Mucosa of rectum (tissue), 2 donors: ENCODE results near the gene TMEM175.
A peak's percentile ranks its signal among the peaks of the same experiment; 100 is the strongest.

Experiments
- H3K27ac ChIP-seq, 2 donors: one replicate each; pipeline ENCODE4 v1.7.0; 2013; ENCODE audit warnings: inconsistent platforms in 2 of 2, low read depth in 2 of 2, low read length in 2 of 2
- H3K27me3 ChIP-seq, 2 donors: one replicate each; pipeline ENCODE4 v1.7.0; 2013; ENCODE audit warnings: low read length in 2 of 2; ENCODE audit not compliant: control insufficient read depth in 2 of 2, insufficient read depth in 2 of 2
- H3K36me3 ChIP-seq, 2 donors: one replicate each; pipeline ENCODE4 v1.7.0; 2013; ENCODE audit warnings: low read length in 2 of 2; ENCODE audit not compliant: control insufficient read depth in 2 of 2, insufficient read depth in 2 of 2
- H3K4me1 ChIP-seq, 2 donors: one replicate each; pipeline ENCODE4 v1.7.0; 2013; ENCODE audit warnings: low read length in 2 of 2, mild to moderate bottlenecking in 1 of 2; ENCODE audit not compliant: control insufficient read depth in 2 of 2, insufficient read depth in 2 of 2
- H3K4me3 ChIP-seq, 2 donors: one replicate each; pipeline ENCODE4 v1.7.0; 2013; ENCODE audit warnings: low read length in 2 of 2
- H3K9ac ChIP-seq, 2 donors: one replicate each; pipeline ENCODE4 v1.7.0; 2013; ENCODE audit warnings: low read length in 2 of 2, low read depth in 1 of 2, mild to moderate bottlenecking in 1 of 2
- H3K9me3 ChIP-seq, 2 donors: one replicate each; pipeline ENCODE4 v1.7.0; 2013; ENCODE audit warnings: low read length in 2 of 2; ENCODE audit not compliant: control insufficient read depth in 2 of 2
- donor health status: healthy.
- donor health status: Normal muscosa, but diverticular disease.

Gene TMEM175

GRCh38 chr4:958696-959337, 26.6 kb downstream of the TMEM175 start:
- H3K9ac ChIP-seq: no peak overlapping the region
- H3K9me3 ChIP-seq: no peaks in the 10 kb centered on the region
- H3K27ac ChIP-seq: no peak overlapping the region
- H3K4me1 ChIP-seq: peaks cover 17 to 23% of the 10 kb centered on the region in 2 donors
- peaks cover 29 to 30% of the 10 kb centered on the region in 2 donors for H3K36me3 ChIP-seq
- no peaks in the 10 kb centered on the region for H3K27me3 ChIP-seq
- no peak overlapping the region for H3K4me3 ChIP-seq

DNA sequence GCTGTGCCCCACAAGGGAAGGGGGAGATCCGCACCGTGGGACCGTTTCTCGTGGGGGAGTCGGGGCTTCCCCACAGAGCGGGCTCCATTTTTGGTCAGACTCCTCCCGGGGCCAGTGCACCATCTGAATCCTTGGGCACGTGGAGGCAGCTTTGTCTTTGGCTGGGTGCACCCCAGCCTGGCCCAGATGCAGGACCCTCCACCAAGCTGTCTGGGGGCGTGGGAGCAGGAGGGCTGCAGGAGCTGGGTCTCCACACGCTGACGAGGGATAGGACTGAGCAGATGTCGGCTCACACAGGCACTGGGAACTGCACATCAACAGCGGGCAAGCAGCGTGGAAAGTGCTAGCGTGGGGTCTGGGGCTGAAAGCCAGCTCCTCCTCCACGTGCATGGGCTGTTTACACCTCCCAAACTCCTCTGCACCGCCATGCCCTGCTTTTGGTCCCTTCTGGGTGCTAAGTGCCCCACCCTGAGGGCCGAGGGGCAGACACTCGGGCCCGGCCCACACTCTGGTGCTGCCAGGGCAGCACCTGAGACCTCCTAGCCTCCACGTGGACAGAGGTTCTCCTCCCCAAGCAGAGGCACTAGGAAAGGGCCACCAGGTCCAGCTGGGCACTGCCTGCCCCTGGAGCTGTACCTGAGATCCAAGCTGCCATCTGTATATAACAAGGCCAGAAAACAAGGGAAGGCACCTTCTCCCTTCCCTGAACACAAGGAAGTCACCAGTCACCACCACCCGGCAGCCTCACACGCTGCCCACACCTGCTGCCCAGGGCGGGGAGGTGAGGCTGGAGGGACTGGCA, 27.3 kb downstream of the TMEM175 start:
- Histone ChIP-seq H3K9me3 (no peaks in the 10 kb centered on the region), H3K9ac (no peak overlapping the region), H3K36me3 (peaks cover 29 to 34% of the 10 kb centered on the region in 2 donors), H3K27ac (no peak overlapping the region), H3K27me3 (no peaks in the 10 kb centered on the region), H3K4me1 (peaks cover 17 to 23% of the 10 kb centered on the region in 2 donors), H3K4me3 (no peak overlapping the region)

- peaks cover 29 to 40% of the 10 kb centered on the region in 2 donors for H3K36me3 ChIP-seq
- no peak overlapping the region for H3K4me3 ChIP-seq
- no peaks in the 10 kb centered on the region for H3K27me3 ChIP-seq
- H3K9me3 ChIP-seq: no peaks in the 10 kb centered on the region
- no peak overlapping the region for H3K9ac ChIP-seq
- no peak overlapping the region for H3K27ac ChIP-seq
- peaks cover 17 to 23% of the 10 kb centered on the region in 2 donors for H3K4me1 ChIP-seq
Observed at GRCh38 chr4:960140-960635, 27.9 kb downstream of the TMEM175 start.

DNA sequence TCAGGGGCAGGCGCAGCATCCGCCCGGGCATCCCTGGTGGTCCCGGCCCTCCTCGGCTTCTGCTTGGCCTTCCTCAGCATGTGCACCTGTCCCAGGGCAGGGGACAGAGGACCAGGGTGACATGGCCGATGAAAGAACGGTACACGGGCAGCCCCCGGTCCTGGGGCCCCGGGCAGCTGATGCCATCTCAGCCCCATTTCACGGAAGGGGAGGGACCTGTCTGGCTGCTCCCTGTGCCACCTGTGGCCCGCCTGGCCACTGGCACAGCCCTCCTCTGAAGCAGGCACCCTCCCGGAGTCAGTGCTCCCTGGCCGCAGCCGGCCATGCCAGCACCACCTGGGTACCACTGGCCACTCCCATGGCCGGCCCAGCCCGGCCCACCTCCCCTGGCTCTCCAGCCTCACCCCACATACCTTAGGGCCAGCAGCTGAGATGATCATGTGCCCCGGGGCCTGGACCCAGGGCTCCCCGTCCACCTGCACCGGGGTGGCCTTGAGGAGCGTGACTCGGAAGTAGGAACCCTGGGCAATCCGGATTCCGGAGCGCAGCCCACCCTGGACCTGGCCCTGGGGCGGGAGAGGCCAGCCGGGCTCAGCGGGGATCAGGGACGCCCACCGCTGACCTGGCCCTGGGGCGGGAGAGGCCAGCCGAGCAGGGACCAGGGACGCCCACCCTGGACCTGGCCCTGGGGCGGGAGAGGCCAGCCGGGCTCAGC, 28.5 kb downstream of the TMEM175 start:
- H3K9me3 ChIP-seq: no peaks in the 10 kb centered on the region
- H3K9ac ChIP-seq: no peak overlapping the region
- no peaks in the 10 kb centered on the region for H3K27me3 ChIP-seq
- H3K4me3 ChIP-seq: no peak overlapping the region
- peak overlapping the region in 1 of 2 donors; percentile 41 for H3K27ac ChIP-seq
- peaks cover 29 to 46% of the 10 kb centered on the region in 2 donors for H3K36me3 ChIP-seq
- peaks cover 17 to 23% of the 10 kb centered on the region in 2 donors for H3K4me1 ChIP-seq

- H3K4me3 ChIP-seq: peak overlapping the region; percentile 44 to 48
- H3K9me3 ChIP-seq: no peaks in the 10 kb centered on the region
- peak overlapping the region; percentile 83 to 93 for H3K27ac ChIP-seq
- peak overlapping the region in 1 of 2 donors; percentile 86 for H3K9ac ChIP-seq
- H3K27me3 ChIP-seq: no peaks in the 10 kb centered on the region
- H3K36me3 ChIP-seq: peaks cover 31 to 51% of the 10 kb centered on the region in 2 donors
- H3K4me1 ChIP-seq: peaks cover 17 to 23% of the 10 kb centered on the region in 2 donors
Observed at GRCh38 chr4:961351-962230, 29.3 kb downstream of the TMEM175 start.

DNA sequence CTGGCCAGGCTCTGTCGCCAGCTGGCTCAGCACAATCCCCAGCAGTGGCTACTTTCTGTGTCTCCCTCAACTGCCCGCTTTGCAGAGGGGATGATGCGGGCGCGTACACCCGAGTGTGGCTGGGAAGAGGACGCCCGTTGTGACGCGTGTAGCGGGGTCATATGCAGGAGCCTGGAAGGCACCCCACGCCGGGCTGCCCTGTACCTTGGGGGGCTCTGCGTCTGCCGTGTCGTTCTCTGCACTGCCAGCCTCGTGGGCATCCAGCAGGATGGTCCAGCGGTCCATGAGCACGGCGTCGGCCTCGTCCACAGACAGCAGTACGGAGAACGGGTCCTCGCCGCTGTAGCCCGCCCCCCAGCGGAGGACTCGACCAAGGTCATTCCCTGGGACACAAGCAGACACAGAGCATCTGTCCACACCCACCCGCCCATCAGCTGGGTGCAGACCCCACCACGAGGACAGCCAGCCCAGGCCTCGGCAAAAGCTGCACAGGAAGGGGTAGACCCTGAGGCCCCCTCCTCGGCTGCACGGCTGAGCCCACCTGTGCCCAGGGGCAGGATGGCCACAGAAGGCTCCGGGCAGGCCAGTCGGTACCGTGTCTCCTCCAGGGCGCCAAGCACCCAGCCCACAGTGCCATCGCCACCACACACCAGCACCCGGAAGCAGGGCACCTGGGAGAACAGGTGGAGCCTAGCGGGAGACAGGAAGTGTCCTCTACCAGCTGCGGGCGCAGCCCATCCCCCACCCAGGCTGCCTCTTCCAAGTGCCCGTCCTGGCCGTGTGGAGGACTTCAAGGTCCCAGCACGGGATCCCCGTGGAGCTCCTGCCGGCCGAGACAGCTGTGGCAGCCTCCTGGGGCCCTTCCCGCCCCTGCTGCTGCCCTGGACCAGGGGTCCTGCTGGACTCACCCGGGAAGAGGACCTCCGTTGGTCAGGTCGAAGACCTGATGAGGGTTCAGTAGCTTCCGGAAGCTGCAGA, 30.3 kb downstream of the TMEM175 start:
- no peaks in the 10 kb centered on the region for H3K9me3 ChIP-seq
- no peaks in the 10 kb centered on the region for H3K27me3 ChIP-seq
- peak overlapping the region; percentile 48 to 50 for H3K4me3 ChIP-seq
- peaks cover 38 to 51% of the 10 kb centered on the region in 2 donors for H3K36me3 ChIP-seq
- H3K4me1 ChIP-seq: peaks cover 17 to 23% of the 10 kb centered on the region in 2 donors
- peak overlapping the region; percentile 41 to 86 for H3K9ac ChIP-seq
- peak overlapping the region; percentile 83 to 93 for H3K27ac ChIP-seq

DNA sequence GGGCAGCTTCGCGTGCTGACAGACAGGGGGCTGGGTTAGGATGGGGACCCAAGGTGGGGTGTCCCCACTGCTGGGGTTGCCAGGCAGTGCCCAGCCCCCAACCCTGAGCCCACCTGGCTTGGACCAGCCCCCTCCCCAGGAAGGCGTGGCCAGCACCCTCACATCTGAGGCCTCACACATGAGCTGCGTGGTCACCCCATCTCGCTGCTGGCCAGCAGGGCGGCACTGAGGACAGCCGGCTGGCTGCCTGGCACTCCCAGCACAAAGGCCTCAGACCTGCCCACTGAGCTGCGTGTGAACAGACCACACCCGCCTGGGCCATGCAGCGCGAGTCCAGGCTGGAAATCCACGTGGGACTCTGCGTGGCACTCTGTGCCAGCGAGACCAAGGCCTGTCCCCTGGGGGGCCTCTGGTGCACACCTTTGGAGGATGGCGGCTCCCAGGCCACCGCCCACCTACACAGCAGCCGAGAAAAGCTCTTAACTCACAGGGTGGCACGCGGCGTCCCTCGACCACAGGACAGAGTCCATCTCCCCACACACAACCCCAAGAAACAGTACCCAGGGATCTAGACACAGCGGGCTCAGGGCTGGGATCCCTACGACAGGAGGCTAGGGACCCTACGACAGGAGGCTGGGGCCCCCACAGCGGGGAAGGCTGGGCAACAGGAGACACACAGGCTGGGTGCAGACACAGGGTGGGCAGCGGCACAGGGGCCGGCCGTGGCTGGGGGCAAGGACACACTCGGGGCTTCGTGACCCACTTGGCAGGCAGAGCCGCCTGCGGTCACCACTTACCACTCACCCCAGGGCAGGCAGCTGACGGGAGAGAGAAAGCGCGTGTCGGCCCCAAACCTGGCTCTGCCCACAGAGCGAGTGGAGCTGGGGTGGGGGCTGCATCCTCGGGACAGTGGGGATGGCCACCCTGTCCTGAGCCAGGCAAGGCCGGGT, 31.3 kb downstream of the TMEM175 start:
- Histone ChIP-seq H3K27ac (peak overlapping the region; percentile 83 to 93), H3K4me1 (peaks cover 17 to 23% of the 10 kb centered on the region in 2 donors), H3K9me3 (no peaks in the 10 kb centered on the region), H3K27me3 (no peaks in the 10 kb centered on the region), H3K36me3 (peaks cover 32 to 45% of the 10 kb centered on the region in 2 donors), H3K9ac (peak overlapping the region in 1 of 2 donors; percentile 86), H3K4me3 (peak overlapping the region; percentile 48 to 50)

GRCh38 chr4:964346-965025, 32.2 kb downstream of the TMEM175 start:
- H3K4me1 ChIP-seq: peaks cover 17 to 23% of the 10 kb centered on the region in 2 donors
- no peak overlapping the region for H3K4me3 ChIP-seq
- no peaks in the 10 kb centered on the region for H3K9me3 ChIP-seq
- H3K27me3 ChIP-seq: no peaks in the 10 kb centered on the region
- no peak overlapping the region for H3K9ac ChIP-seq
- H3K36me3 ChIP-seq: peaks cover 28 to 37% of the 10 kb centered on the region in 2 donors
- H3K27ac ChIP-seq: no peak overlapping the region
